ENCODE measurements around the gene SDK1.

SDK1 gene

GRCh38 chr7:4189131-4189570 is 888.1 kb downstream of the SDK1 start:
- TF ChIP-seq BHLHE40 (IDR thresholded peaks at IDR 0.05; ENCODE audit: borderline replicate concordance): no peak
- TF ChIP-seq CTBP1 (IDR thresholded peaks at IDR 0.05; ENCODE audit: borderline replicate concordance): no peak
- no peak for TF ChIP-seq SP1 (IDR thresholded peaks at IDR 0.05)
- POLR2A ChIA-PET: no interaction called here
- DNase-seq (ENCODE audit: extremely low spot score): no peak
- CTCF ChIA-PET: interaction anchor here (0.6 kb wide), 1 partner anchor 53 kb away, joined by 3 read pairs; no protein-coding TSS in a partner anchor

DNA sequence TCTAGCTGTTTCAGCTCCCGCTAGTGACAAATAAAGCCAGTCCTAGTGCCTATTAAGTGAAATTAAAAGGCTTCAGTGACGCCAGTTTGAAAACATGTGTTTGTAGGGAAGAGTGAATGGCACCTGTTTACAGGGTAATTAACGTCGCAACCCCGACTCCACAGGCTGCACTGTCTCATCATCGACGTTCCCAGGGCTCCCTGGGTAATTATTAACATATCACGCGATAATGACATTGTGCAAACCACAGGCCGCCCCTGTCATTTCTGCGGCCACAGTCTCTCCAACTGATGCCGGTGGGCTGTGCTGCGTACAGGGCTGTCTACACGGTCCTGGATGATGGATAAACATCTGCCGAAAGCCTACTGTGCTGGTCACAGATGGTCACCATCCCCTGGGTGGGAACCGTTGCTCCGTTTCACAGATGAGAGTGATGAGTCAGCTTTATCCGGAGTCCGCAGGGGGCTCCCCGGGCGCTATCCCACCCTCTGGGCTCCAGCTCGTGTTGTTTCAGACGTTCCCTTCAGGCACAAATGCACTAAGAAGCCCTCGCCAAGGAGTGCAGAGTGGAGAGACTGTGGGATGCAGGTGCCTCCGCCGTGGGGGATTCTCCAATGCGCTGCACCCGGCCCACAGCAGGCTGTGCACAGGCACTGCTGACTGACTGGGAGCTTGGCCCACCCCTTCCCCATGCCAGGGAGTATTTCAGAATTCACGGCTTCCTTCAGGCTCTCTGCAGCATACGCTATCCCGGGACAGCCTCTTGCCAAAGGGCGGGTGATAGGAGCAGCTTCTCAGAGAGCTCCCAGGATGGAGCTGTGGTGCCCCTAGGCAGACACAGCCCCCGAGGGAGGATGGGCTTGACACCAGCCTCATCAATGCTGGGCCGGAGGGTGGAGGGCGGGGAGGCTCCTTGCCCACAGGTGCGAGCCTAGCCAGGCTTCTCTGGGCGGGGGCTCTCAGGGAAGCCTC is 889.2 kb downstream of the SDK1 start:
- TF ChIP-seq, protein P1, sequence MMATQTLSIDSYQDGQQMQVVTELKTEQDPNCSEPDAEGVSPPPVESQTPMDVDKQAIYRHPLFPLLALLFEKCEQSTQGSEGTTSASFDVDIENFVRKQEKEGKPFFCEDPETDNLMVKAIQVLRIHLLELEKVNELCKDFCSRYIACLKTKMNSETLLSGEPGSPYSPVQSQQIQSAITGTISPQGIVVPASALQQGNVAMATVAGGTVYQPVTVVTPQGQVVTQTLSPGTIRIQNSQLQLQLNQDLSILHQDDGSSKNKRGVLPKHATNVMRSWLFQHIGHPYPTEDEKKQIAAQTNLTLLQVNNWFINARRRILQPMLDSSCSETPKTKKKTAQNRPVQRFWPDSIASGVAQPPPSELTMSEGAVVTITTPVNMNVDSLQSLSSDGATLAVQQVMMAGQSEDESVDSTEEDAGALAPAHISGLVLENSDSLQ (IDR thresholded peaks at IDR 0.05): no peak
- no peak for TF ChIP-seq CTBP1 (IDR thresholded peaks at IDR 0.05; ENCODE audit: borderline replicate concordance)
- no peak for TF ChIP-seq HDGF (IDR thresholded peaks at IDR 0.05; ENCODE audit: borderline replicate concordance)
- TF ChIP-seq SUZ12 (IDR thresholded peaks at IDR 0.05): no peak
- no peak for TF ChIP-seq SP1 (IDR thresholded peaks at IDR 0.05)
- no peak for TF ChIP-seq ZNF384 (IDR thresholded peaks at IDR 0.05)
- no peak for TF ChIP-seq FOXM1 (IDR thresholded peaks at IDR 0.05; ENCODE audit: borderline replicate concordance)
- no peak for TF ChIP-seq FOXK2 (IDR thresholded peaks at IDR 0.05)
- TF ChIP-seq BHLHE40 (IDR thresholded peaks at IDR 0.05; ENCODE audit: borderline replicate concordance): no peak
- CTCF ChIA-PET: no interaction called here
- POLR2A ChIA-PET: no interaction called here
- DNase-seq (ENCODE audit: extremely low spot score): no peak

- POLR2A ChIA-PET: no interaction called here
Observed at GRCh38 chr7:4191046-4191445, 890.0 kb downstream of the SDK1 start.

GRCh38 chr7:4191525-4191924 is 890.5 kb downstream of the SDK1 start:
- POLR2A ChIA-PET: no interaction called here
- DNase-seq (ENCODE audit: extremely low spot score): no peak
- no peak for TF ChIP-seq ZNF384 (IDR thresholded peaks at IDR 0.05)
- TF ChIP-seq HDGF (IDR thresholded peaks at IDR 0.05; ENCODE audit: borderline replicate concordance): no peak
- TF ChIP-seq, protein P1 (IDR thresholded peaks at IDR 0.05): no peak
- no peak for TF ChIP-seq CTBP1 (IDR thresholded peaks at IDR 0.05; ENCODE audit: borderline replicate concordance)
- TF ChIP-seq L3MBTL2 (conservative IDR thresholded peaks at IDR 0.05): no peak
- no peak for TF ChIP-seq BHLHE40 (IDR thresholded peaks at IDR 0.05; ENCODE audit: borderline replicate concordance)
- TF ChIP-seq SP1 (IDR thresholded peaks at IDR 0.05): no peak
- TF ChIP-seq FOXM1 (IDR thresholded peaks at IDR 0.05; ENCODE audit: borderline replicate concordance): no peak
- TF ChIP-seq ELF4 (IDR thresholded peaks at IDR 0.05): no peak
- no peak for TF ChIP-seq FOXA1 (IDR thresholded peaks at IDR 0.05)
- CTCF ChIA-PET: interaction anchor here (0.6 kb wide), 1 partner anchor 188 kb away, joined by 3 read pairs; no protein-coding TSS in a partner anchor

More at GRCh38 chr7:4191046-4191445, 890.0 kb downstream of the SDK1 start:
- CTCF ChIA-PET: interaction anchor here (0.6 kb wide), 1 partner anchor 188 kb away, joined by 3 read pairs; no protein-coding TSS in a partner anchor
- no peak for DNase-seq (ENCODE audit: extremely low spot score)
- TF ChIP-seq ARNT (IDR thresholded peaks at IDR 0.05): no peak

DNA sequence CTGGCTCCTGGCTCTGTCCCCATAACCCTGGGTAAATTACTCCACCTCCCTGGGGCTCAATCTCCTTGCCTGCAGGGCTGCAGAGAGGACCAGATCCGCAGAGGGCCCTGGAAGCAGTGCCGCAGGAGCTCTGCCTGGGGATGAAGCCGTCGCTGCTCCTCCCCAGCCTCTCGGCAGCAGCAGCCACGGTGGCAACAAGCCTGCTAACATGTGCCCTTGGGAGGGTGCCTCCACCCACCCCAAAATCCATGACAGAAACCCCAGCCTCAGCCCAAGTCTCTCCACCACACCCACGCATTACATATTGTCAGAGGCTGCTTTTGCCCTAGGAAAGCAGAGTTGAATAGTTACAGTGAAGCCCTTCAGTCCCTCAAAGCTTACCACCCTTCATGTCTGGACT is 894.6 kb downstream of the SDK1 start:
- DNase-seq (ENCODE audit: extremely low spot score): no peak
- ChIA-PET CTCF (no interaction called here), POLR2A (no interaction called here)
- TF ChIP-seq SP1 (IDR thresholded peaks at IDR 0.05) (no peak), ARNT (IDR thresholded peaks at IDR 0.05) (no peak), TARDBP (IDR thresholded peaks at IDR 0.05) (no peak), LEF1 (IDR thresholded peaks at IDR 0.05; ENCODE audit: borderline replicate concordance) (no peak), NFRKB (IDR thresholded peaks at IDR 0.05) (no peak), SUZ12 (IDR thresholded peaks at IDR 0.05) (no peak), ELF4 (IDR thresholded peaks at IDR 0.05) (no peak)
- TF ChIP-seq, protein P1 (IDR thresholded peaks at IDR 0.05): no peak

GRCh38 chr7:4196121-4196819 is 895.2 kb downstream of the SDK1 start:
- no peak for DNase-seq (ENCODE audit: extremely low spot score)
- TF ChIP-seq ARNT (IDR thresholded peaks at IDR 0.05) (no peak), BHLHE40 (IDR thresholded peaks at IDR 0.05; ENCODE audit: borderline replicate concordance) (no peak), L3MBTL2 (conservative IDR thresholded peaks at IDR 0.05) (no peak), SP1 (IDR thresholded peaks at IDR 0.05) (no peak)
- TF ChIP-seq, protein P1 (IDR thresholded peaks at IDR 0.05): no peak
- POLR2A ChIA-PET: no interaction called here
- CTCF ChIA-PET: no interaction called here
